Jurkat, Clone E6-1 (cell line): Measurements from ENCODE around the gene SRPK2.

ENCODE experiments used
- DNase-seq: peaks from one replicate; pipeline ENCODE4 v3.0.0-alpha.2; 2011; ENCODE audit warnings: low read depth, low spot score
- H3K4me3 ChIP-seq: 2 replicates; pipeline ENCODE4 v1.5.1; 2011; ENCODE audit warnings: mild to moderate bottlenecking, low read length, control low read depth, moderate library complexity

The SRPK2 gene

GRCh38 chr7:105132335-105132734, 256.4 kb downstream of the SRPK2 start:
- DNase-seq, result no peak
- no peak overlapping the region for H3K4me3 ChIP-seq

- no peak overlapping the region for H3K4me3 ChIP-seq
- DNase-seq, result no peak
Observed at GRCh38 chr7:105131890-105132289, 256.8 kb downstream of the SRPK2 start.

GRCh38 chr7:105131033-105131656, 257.6 kb downstream of the SRPK2 start:
- H3K4me3 ChIP-seq, result no peak overlapping the region
- DNase-seq, result no peak

- no peak overlapping the region for H3K4me3 ChIP-seq
- DNase-seq, result no peak
Observed at GRCh38 chr7:105130580-105130979, 258.1 kb downstream of the SRPK2 start.

- H3K4me3 ChIP-seq, result no peak overlapping the region
- no peak for DNase-seq
Observed at GRCh38 chr7:105130048-105130447, 258.7 kb downstream of the SRPK2 start.

DNA sequence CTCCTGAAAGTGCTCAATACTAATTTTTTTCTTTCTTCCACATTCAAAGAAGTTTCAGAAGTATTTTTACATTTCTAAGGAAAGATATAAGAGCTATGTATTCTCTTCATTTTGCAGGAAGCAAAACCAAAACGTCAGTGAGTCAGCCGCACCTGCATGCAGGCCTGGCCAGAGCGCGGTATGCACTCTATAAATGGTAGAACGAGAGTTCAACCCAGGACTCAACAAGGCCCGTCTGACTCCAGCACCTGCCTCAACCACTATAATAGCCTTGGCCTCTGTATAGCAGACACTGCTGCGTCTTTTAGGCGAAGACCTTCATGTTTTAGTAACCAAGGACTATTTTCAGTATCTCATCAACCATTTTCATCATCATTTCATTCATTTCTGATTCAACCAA, 261.5 kb downstream of the SRPK2 start:
- peak; percentile 35 for DNase-seq
- H3K4me3 ChIP-seq, result no peak overlapping the region

- no peak for DNase-seq
- H3K4me3 ChIP-seq, result no peak overlapping the region
Observed at GRCh38 chr7:105126436-105126975, 262.2 kb downstream of the SRPK2 start.

- DNase-seq, result no peak
- H3K4me3 ChIP-seq, result no peak overlapping the region
Observed at GRCh38 chr7:105125745-105126144, 263.0 kb downstream of the SRPK2 start.

DNA sequence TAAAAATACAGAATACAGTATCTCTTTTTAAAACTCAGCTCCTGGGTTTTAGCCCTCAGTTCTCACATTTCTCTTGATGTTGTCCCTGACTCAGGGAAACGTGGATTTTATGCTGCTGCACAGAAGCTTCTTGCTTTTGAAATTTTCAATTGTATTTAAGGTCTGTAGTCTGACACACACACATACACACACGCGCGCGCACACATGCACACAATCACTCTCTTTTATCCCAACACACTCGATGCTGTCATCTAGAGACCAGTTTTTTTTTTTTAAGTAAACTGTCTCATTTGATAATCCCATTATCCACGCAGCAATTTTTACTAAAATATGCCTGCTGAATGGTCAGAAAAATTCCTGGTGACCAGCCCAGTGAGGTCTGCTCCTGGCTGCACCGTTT, 266.1 kb downstream of the SRPK2 start:
- no peak for DNase-seq
- H3K4me3 ChIP-seq, result no peak overlapping the region

- peak; percentile 74 for DNase-seq
- H3K4me3 ChIP-seq, result no peak overlapping the region
Observed at GRCh38 chr7:105118612-105119600, 269.8 kb downstream of the SRPK2 start.

- no peak overlapping the region for H3K4me3 ChIP-seq
- DNase-seq, result no peak
Observed at GRCh38 chr7:105112440-105113418, 276.0 kb downstream of the SRPK2 start.

DNA sequence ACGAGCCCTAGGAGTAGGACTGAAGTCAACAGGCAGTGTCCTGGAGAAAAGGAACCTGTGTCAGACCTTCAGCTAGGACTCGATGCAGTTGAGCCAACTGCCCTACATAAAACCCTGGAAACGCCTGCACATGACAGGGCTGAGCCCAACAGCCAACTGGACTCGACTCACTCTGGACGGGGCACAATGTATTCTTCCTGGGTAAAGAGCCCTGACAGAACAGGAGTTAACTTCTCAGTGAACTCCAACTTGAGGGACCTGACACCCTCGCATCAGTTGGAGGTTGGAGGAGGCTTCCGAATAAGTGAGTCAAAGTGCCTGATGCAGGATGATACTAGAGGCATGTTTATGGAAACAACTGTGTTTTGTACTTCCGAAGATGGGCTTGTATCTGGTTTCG, 281.3 kb downstream of the SRPK2 start:
- DNase-seq, result no peak
- no peak overlapping the region for H3K4me3 ChIP-seq

DNA sequence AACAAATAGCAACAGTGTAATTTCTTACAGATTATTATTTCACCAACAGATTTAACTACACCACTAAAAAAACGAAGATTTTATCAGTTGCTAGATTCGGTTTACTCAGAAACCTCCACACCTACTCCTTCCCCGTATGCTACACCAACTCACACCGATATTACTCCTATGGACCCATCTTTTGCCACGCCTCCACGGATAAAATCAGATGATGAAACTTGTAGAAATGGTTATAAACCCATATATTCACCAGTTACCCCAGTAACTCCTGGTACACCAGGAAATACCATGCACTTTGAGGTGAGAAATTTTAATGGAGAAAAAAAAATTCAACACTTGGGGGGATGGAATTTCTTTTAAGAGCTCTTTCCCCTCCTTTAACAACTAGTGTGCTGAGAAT, 282.2 kb downstream of the SRPK2 start:
- no peak for DNase-seq
- no peak overlapping the region for H3K4me3 ChIP-seq

DNA sequence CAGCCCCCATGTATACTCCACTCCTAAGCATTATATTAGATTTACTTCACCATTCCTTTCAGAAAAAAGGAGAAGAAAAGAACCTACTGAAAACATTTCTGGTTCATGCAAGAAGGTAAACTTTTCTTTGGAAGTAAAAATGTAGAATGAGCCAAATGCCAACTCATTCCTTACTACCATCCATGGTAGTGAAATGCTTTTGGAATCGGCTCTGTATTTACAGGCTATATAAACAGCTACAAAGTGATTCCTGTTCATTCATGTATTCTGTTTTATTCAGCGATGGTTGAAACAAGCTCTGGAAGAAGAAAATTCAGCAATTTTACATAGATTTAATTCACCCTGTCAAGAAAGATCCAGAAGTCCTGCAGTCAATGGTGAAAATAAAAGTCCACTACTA, 283.1 kb downstream of the SRPK2 start:
- no peak for DNase-seq
- no peak overlapping the region for H3K4me3 ChIP-seq

GRCh38 chr7:105102557-105103352, 286.0 kb downstream of the SRPK2 start:
- H3K4me3 ChIP-seq, result no peak overlapping the region
- no peak for DNase-seq

DNA sequence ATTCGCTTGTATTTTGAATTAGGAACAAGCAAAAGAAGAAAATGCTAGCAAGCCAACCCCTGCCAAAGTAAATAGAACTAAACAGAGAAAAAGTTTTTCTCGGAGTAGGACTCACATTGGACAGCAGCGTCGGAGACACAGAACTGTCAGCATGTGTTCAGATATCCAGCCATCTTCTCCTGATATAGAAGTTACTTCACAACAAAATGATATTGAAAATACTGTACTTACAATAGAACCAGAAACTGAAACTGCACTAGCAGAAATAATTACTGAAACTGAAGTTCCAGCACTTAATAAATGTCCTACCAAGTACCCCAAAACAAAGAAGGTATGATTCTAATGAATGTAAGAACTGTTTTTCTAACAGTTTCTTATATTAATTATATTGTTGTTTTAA, 286.9 kb downstream of the SRPK2 start:
- H3K4me3 ChIP-seq, result no peak overlapping the region
- no peak for DNase-seq

- no peak overlapping the region for H3K4me3 ChIP-seq
Observed at GRCh38 chr7:105098863-105099515, 289.7 kb downstream of the SRPK2 start.

DNA sequence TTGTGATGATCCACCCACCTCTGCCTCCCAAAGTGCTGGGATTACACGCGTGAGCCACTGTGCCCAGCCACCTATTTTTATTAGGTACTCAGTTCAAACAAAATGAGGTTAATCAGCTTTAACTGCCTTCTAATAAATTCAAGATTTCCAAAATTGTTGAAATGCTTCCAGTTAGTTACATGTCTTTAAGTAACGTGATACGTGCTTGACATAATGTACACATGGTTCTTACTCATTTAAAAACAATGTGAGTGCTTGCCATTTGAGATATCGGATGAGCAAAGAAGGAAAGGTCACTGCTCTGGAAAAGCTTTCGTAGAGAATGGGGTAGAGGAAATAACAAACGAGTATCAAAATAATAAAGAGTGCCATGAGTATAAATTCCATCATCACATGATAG, 291.1 kb downstream of the SRPK2 start:
- H3K4me3 ChIP-seq, result no peak overlapping the region
- no peak for DNase-seq

More at GRCh38 chr7:105098863-105099515, 289.7 kb downstream of the SRPK2 start:
- DNase-seq, result no peak
